Measurements from ENCODE around the gene UACA.

GRCh38 chr15:70715840-70716485, 47.4 kb downstream of the UACA start:
- no peak for TF ChIP-seq POLR2A (IDR thresholded peaks at IDR 0.05)
- TF ChIP-seq CTCF (IDR thresholded peaks at IDR 0.05), result no peak
